Hematopoietic multipotent progenitor cell (in vitro differentiated cells): ENCODE measurements around the gene FKBP7. TPM values are rescaled to one million over a fixed set of nuclear protein-coding genes. Genes with fewer than 3 reads are reported as not detected.

Experiments used
- total RNA-seq: library from RNA; depleted of rRNA; stranded (reverse); fragments of >200 nt; gene quantifications from one replicate; pipeline ENCODE4 v1.2.3, GENCODE V29; 2012

FKBP7 gene
- total RNA-seq, 1 donor, result 2.7 TPM

Other genes with a start within 250 kb of the FKBP7 start
- 45.0 TPM for gene PRKRA, start 27.4 kb downstream of the FKBP7 start, total RNA-seq
- 0.81 TPM for gene PJVK, start 27.2 kb downstream of the FKBP7 start, total RNA-seq
- gene PLEKHA3, start 1.9 kb upstream of the FKBP7 start, total RNA-seq, result 4.8 TPM